GM12874 (cell line): ENCODE data around the gene GSG1L.

ENCODE experiments used
- CTCF ChIP-seq: IDR thresholded peaks from 2 replicates; pipeline ENCODE4 v1.5.1; 2011; ENCODE audit warnings: low read depth, mild to moderate bottlenecking, control low read depth, low read length, moderate library complexity; ENCODE audit not compliant: insufficient read depth

GSG1L gene

DNA sequence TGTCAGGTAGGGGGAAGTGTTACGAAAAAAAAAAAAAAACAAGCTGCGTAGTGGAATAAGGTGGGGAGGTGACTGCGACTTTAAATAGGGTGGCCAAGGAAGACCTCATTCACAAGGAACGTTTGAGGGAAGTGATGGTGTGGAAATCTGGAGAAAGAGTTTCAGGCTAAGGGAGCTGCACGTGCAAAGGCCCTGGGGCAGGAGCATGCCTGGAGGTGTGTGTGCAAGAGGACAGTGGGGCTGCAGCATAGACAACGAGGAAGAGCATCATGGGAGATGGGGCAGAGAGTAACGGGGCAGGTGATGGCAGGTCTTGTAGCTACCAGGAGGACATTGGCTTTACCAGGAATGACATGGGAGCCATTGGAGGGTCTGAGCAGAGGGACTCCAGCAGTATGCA, 12.0 kb downstream of the GSG1L start:
- TF ChIP-seq CTCF: no peak

GRCh38 chr16:28042811-28043210, 20.7 kb downstream of the GSG1L start:
- TF ChIP-seq CTCF: no peak

DNA sequence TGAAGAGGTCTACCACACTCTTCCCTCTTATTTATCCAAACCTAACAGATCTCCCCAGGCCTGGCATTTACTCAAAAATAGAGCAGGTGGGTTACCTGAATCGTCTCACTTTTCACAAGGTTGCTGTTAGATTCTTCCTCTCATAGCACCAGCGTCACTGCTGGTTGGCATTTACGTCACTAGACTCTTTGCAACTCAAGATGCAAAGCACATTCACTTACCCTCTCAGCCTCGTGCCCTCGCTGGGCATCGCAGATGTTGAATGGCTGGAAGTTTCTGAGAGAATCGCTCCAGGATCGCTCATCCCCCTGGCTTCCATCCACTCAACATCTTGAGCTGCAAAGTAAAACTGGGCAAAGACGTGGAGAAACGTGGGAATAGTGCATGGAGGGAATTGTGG, 21.9 kb downstream of the GSG1L start:
- no peak for TF ChIP-seq CTCF

DNA sequence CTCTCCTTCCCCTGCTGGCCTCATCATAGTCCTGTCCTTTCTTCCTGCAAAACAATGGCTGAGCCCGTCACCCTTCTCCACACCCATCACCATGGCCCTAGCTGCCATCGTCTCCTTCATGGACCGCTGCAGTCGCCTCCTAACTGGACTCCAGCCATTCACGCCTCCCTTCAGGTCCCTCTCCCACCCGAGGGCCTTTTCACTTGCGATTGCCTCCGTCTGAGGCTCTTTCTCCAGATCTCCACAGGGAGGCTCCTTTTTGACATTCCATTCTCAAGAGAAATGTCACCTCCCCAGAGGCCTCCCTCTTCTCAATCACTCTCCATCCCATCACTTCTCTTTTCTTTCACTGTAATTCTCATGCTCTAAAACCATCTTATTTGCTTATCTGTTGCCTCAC, 23.5 kb downstream of the GSG1L start:
- TF ChIP-seq CTCF: no peak

GRCh38 chr16:28039493-28039892, 24.0 kb downstream of the GSG1L start:
- TF ChIP-seq CTCF: no peak

GRCh38 chr16:28038409-28038808, 25.1 kb downstream of the GSG1L start:
- no peak for TF ChIP-seq CTCF

DNA sequence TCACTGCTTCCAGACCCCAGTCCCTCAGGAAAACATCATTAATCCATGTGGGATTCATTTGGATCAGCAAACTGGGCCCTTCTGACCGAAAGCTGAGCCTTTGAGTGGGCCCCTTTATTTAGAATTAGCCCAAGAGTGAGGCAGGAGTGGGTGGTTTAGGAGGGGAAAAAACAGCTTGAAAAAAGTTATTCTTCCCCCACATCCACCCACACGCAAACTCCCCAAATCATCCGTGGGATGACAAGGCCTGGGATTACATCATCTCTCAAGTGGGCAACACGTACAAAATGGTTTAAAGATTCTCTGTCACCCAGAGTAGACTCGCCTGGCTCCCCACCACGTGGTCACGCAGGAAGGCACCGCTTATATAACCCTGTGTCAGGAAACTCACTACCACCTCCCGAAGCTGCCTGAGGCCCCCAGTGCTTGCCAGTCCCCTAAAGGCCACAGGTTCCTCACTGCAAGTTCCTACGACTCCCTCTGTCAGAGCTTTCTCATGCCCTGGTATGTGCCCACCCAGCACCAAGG, 27.6 kb downstream of the GSG1L start:
- TF ChIP-seq CTCF: no peak

DNA sequence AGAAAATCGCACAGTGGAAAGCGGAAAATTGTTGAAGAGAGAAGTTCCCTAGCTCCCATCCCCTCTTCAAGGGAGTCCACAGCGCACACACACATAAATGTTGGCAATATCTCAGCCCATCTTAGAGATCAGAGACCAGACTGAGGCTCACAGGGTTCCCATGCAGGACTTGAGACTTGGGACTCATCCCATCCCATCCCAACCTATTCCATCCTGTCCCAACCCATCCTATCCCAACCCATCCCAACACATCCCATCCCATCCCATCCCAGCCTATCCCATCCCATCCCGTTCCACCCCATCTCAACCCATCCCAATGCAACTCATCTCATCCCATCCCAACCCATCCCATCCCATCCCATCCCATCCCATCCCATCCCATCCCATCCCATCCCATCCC, 29.6 kb downstream of the GSG1L start:
- no peak for TF ChIP-seq CTCF
